GM18505 (cell line): Measurements from ENCODE around the gene GRN.

ENCODE experiments used
- ATAC-seq: cut with Tn5 transposase; IDR thresholded peaks from one replicate; pipeline ENCODE4 v1.9.1; 2021; ENCODE audit not compliant: unreplicated experiment
- POLR2A ChIP-seq: IDR thresholded peaks from 4 replicates; pipeline ENCODE4 v1.6.1; 2011; ENCODE audit warnings: borderline replicate concordance; ENCODE audit not compliant: insufficient read depth, insufficient read length; ENCODE audit errors: extremely low read depth

GRN gene

GRCh38 chr17:44346064-44346844 lies 1.2 kb downstream of the GRN start:
- no peak for TF ChIP-seq POLR2A
- ATAC-seq = no peak

- ATAC-seq = peak; percentile 15
Observed at GRCh38 chr17:44347206-44348055, 2.3 kb downstream of the GRN start.

GRCh38 chr17:44348234-44348987 lies 3.3 kb downstream of the GRN start:
- TF ChIP-seq POLR2A = peak; percentile 19
- ATAC-seq = peak; percentile 39

- no peak for ATAC-seq
Observed at GRCh38 chr17:44348988-44349364, 3.9 kb downstream of the GRN start.

GRCh38 chr17:44349553-44350070 lies 4.5 kb downstream of the GRN start:
- no peak for TF ChIP-seq POLR2A
- ATAC-seq = no peak

More at GRCh38 chr17:44348988-44349364, 3.9 kb downstream of the GRN start:
- TF ChIP-seq POLR2A = no peak

- TF ChIP-seq POLR2A = peak; percentile 9
- ATAC-seq = no peak
Observed at GRCh38 chr17:44350733-44351226, 5.7 kb downstream of the GRN start.

- no peak for TF ChIP-seq POLR2A
- no peak for ATAC-seq
Observed at GRCh38 chr17:44351464-44351863, 6.4 kb downstream of the GRN start.

GRCh38 chr17:44351961-44352827 lies 7.1 kb downstream of the GRN start:
- ATAC-seq = no peak
- no peak for TF ChIP-seq POLR2A

GRCh38 chr17:44352828-44353671 lies 7.9 kb downstream of the GRN start:
- peak; percentile 37 for TF ChIP-seq POLR2A
- no peak for ATAC-seq

- TF ChIP-seq POLR2A = peak; percentile 10
- no peak for ATAC-seq
Observed at GRCh38 chr17:44353672-44354331, 8.7 kb downstream of the GRN start.
